Kidney (tissue), 14 donors: ENCODE measurements around the gene SETD4. TPM values are rescaled to one million over a fixed set of nuclear protein-coding genes. Genes with fewer than 3 reads are reported as not detected.

ENCODE experiments used
- DNase-seq, 5 donors: peaks; one replicate each; pipeline ENCODE4 v3.0.0-alpha.2; 2013 to 2020
- FAIRE-seq: peaks from 2 replicates; lab custom pipeline; 2012; peaks lifted over from hg19 to GRCh38; lab: Jason Lieb, UNC
- H3K27ac ChIP-seq, 2 donors: one replicate each; pipeline ENCODE4 v1.7.0; 2013; ENCODE audit warnings: low read depth in 2 of 2, low read length in 2 of 2, inconsistent platforms in 1 of 2
- H3K27me3 ChIP-seq: one replicate; pipeline ENCODE4 v1.7.1; 2013; ENCODE audit warnings: low read length, inconsistent platforms; ENCODE audit not compliant: control insufficient read depth, insufficient read depth
- H3K36me3 ChIP-seq, 3 donors: one replicate each; pipeline versions ENCODE4 v1.7.0 to v1.7.1; 2013; ENCODE audit warnings: low read length in 3 of 3, control low read depth in 1 of 3, inconsistent platforms in 1 of 3; ENCODE audit not compliant: insufficient read depth in 3 of 3, control insufficient read depth in 2 of 3
- H3K4me1 ChIP-seq, 3 donors: one replicate each; pipeline versions ENCODE4 v1.7.0 to v1.7.1; 2013; ENCODE audit warnings: low read length in 3 of 3, inconsistent platforms in 1 of 3, low read depth in 1 of 3; ENCODE audit not compliant: control insufficient read depth in 2 of 3, insufficient read depth in 2 of 3
- H3K4me3 ChIP-seq, 3 donors: one replicate each; pipeline versions ENCODE4 v1.7.0 to v1.8.1; 2013; ENCODE audit warnings: low read length in 3 of 3, control low read depth in 1 of 3, inconsistent platforms in 1 of 3
- H3K9ac ChIP-seq, 3 donors: one replicate each; pipeline versions ENCODE4 v1.7.0 to v1.7.1; 2013; ENCODE audit warnings: low read length in 3 of 3, control low read depth in 1 of 3, inconsistent platforms in 1 of 3
- H3K9me3 ChIP-seq, 3 donors: one replicate each; pipeline versions ENCODE4 v1.7.0 to v1.7.1; 2013; ENCODE audit warnings: low read length in 3 of 3, control low read depth in 1 of 3, inconsistent platforms in 1 of 3; ENCODE audit not compliant: control insufficient read depth in 2 of 3, insufficient read depth in 1 of 3
- intact Hi-C: fragments of 100-400 bp; cut with DNase I; formaldehyde crosslinking; loops from one replicate; pipeline ENCODE4 v1.11.1; 2022
- polyA plus RNA-seq: library from polyadenylated mRNA; stranded (reverse); fragments of 350-450 nt; fragmentation: Illumina TruSeq; extraction: RNeasy Lipid Tissue Mini Kit (QIAGEN cat#74804); gene quantifications from one replicate; pipeline ENCODE4 v1.2.3, GENCODE V29; 2014; ENCODE audit warnings: low read depth, low replicate concordance; ENCODE audit not compliant: insufficient read depth
- total RNA-seq: library from RNA; stranded (reverse); fragmentation: NEBNext Ultra II Directional; extraction: Animal tissue kit (Norgen Biotek cat#: 25700); gene quantifications from one replicate; pipeline ENCODE4 v1.2.1, GENCODE V29; 2021
- TF ChIP-seq, protein P1 (sequence below): IDR thresholded peaks from 3 replicates; pipeline ENCODE4 v1.5.1; 2012; ENCODE audit warnings: mild to moderate bottlenecking, moderate library complexity, borderline replicate concordance; ENCODE audit not compliant: insufficient read depth; ENCODE audit errors: extremely low read depth
- donor health status: control.
- donor health status: control.
- donor health status: control.
- donor health status: control.
- donor health status: control.
- donor health status: DM: yes; HTN: yes; CAD: no.
- donor health status: Normal renal cell carcinoma (clear cell type).

Gene SETD4
- total and polyA plus RNA-seq, 2 donors from 2014 or later, result 14.2 to 22.5 TPM

DNA sequence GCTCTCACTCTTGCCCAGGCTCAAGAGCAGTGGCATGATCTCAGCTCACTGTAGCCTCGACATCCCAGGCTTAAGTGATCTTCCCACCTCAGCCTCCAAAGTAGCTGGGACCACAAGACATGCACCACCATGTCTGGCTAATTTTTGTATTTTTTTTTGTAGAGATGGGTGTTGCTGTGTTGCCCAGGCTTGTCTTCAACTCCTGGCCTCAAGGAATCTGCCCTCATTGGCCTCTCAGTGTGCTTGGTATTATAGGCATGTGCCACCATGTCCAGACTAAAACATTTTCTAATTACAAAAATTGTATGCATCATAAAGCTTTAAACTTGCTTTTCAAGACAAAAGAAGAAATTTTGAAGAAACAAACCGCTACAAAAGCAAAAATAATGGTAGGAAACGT is 29.6 kb upstream of the SETD4 start:
- H3K9me3 ChIP-seq, result peaks cover 0 to 6% (median 0%) of the 10 kb centered on the region in 3 donors
- FAIRE-seq, result no peak

DNA sequence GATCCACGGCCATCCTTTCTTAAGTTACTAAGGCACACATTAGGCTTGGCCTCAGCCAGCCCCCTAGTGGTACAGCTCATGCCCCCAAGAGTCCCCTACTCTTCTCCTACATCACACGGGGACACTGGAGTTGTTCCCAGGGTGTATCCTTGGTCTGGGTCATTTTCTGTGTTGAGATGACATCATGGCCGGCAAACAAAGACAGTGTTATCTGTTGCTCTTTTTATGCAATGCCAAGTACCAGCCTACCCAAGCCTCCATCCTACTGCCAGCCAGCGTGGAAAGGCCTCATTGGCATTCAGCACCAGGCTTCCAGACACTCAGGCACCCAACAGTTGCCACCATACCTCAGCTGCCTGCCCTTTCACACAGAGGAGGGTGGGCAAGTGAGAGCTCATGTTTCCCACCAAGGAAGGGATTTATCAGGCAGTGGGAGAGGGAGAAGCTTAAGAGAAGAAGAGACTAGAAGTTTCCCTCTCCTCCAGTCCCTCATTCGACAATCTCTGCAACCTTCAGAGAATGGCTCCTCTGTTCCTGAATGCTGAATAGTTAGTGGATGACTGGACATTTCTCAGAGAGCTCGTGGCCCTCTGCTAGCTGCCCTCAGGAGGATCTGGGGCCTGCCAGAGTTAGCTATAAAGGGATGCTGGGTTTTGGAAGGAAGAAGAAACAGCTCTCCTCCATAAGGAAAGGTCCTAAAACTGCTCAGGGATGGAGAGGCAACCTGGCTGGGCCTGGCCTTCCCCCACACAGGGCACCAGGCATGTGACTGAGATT is 27.2 kb upstream of the SETD4 start:
- no peak overlapping the region for H3K4me3 ChIP-seq
- no peaks in the 10 kb centered on the region for H3K4me1 ChIP-seq
- no peak overlapping the region for H3K27ac ChIP-seq
- no peak overlapping the region for H3K9ac ChIP-seq
- no peak for DNase-seq
- H3K9me3 ChIP-seq, result no peaks in the 10 kb centered on the region
- FAIRE-seq, result no peak
- TF ChIP-seq, protein P1, sequence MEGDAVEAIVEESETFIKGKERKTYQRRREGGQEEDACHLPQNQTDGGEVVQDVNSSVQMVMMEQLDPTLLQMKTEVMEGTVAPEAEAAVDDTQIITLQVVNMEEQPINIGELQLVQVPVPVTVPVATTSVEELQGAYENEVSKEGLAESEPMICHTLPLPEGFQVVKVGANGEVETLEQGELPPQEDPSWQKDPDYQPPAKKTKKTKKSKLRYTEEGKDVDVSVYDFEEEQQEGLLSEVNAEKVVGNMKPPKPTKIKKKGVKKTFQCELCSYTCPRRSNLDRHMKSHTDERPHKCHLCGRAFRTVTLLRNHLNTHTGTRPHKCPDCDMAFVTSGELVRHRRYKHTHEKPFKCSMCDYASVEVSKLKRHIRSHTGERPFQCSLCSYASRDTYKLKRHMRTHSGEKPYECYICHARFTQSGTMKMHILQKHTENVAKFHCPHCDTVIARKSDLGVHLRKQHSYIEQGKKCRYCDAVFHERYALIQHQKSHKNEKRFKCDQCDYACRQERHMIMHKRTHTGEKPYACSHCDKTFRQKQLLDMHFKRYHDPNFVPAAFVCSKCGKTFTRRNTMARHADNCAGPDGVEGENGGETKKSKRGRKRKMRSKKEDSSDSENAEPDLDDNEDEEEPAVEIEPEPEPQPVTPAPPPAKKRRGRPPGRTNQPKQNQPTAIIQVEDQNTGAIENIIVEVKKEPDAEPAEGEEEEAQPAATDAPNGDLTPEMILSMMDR, result no peak
- intact Hi-C loops, result no loop called here
- H3K36me3 ChIP-seq, result no peaks in the 10 kb centered on the region
- no peaks in the 10 kb centered on the region for H3K27me3 ChIP-seq

More for the DNA sequence above, 29.6 kb upstream of the SETD4 start:
- no peak overlapping the region for H3K4me3 ChIP-seq
- intact Hi-C loops, result no loop called here
- H3K9ac ChIP-seq, result no peak overlapping the region
- TF ChIP-seq, protein P1, result no peak
- no peaks in the 10 kb centered on the region for H3K27me3 ChIP-seq
- no peak for DNase-seq
- H3K36me3 ChIP-seq, result no peaks in the 10 kb centered on the region
- H3K27ac ChIP-seq, result no peak overlapping the region
- H3K4me1 ChIP-seq, result no peaks in the 10 kb centered on the region

DNA sequence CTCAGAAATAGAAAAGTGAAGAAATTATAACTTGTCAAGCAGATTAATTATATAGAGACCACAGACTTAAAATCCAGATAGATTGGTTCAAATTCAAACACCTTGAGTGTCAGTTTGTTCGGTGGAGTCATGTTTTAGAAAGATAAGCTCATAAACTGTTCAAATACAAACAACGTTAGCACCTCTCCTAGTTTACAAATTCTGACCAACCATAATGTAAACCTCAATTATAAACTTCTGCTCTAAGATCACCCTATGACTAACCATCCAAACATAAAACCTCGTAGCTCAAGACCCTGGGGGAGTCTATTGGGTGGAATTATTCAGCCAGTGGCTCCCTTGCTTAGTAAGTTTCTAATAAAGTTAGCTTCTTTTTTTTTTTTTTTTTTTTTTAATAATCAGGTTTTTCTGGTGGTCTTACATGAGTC is 21.9 kb upstream of the SETD4 start:
- Histone ChIP-seq H3K9ac (no peak overlapping the region), H3K4me3 (no peak overlapping the region), H3K9me3 (no peaks in the 10 kb centered on the region), H3K36me3 (no peaks in the 10 kb centered on the region), H3K27me3 (no peaks in the 10 kb centered on the region), H3K27ac (no peak overlapping the region), H3K4me1 (no peaks in the 10 kb centered on the region)
- intact Hi-C loops, result no loop called here
- FAIRE-seq (no peak), DNase-seq (no peak)
- TF ChIP-seq, protein P1, result no peak
